Osteoblast (primary cell): ENCODE data around the gene ZCCHC14. TPM values are rescaled to one million over a fixed set of nuclear protein-coding genes. Genes with fewer than 3 reads are reported as not detected.

Experiments used
- DNase-seq: peaks from one replicate; pipeline ENCODE4 v3.0.0; 2011; ENCODE audit warnings: low spot score, mixed read lengths; ENCODE audit not compliant: insufficient read length; ENCODE audit errors: missing footprints
- H2AFZ ChIP-seq: 2 replicates; pipeline ENCODE4 v1.6.0; 2011; ENCODE audit warnings: mild to moderate bottlenecking, low read length
- H3K27ac ChIP-seq: 2 replicates; pipeline ENCODE4 v1.5.1; 2011; ENCODE audit warnings: mild to moderate bottlenecking, low read depth, low read length, moderate library complexity
- H3K27me3 ChIP-seq: 2 replicates; pipeline ENCODE4 v1.6.0; 2012; ENCODE audit warnings: mild to moderate bottlenecking, control low read depth, inconsistent platforms, low read length, moderate library complexity; ENCODE audit not compliant: insufficient read depth
- H3K36me3 ChIP-seq: 2 replicates; pipeline ENCODE4 v1.5.1; 2011; ENCODE audit warnings: mild to moderate bottlenecking, low read length, control low read depth, moderate library complexity; ENCODE audit not compliant: insufficient read depth
- H3K4me1 ChIP-seq: 2 replicates; pipeline ENCODE4 v1.5.1; 2011; ENCODE audit warnings: mild to moderate bottlenecking, low read length, control low read depth, moderate library complexity; ENCODE audit not compliant: insufficient read depth
- H3K4me2 ChIP-seq: 2 replicates; pipeline ENCODE4 v1.6.0; 2011; ENCODE audit warnings: mild to moderate bottlenecking, low read length; ENCODE audit not compliant: insufficient read depth
- H3K4me3 ChIP-seq: fragments of 200-600 bp; sonication (generic); 3 replicates; pipeline ENCODE4 v1.5.1; 2012; ENCODE audit warnings: mild to moderate bottlenecking, low read length, inconsistent platforms; ENCODE audit not compliant: insufficient read depth
- H3K79me2 ChIP-seq: 2 replicates; pipeline ENCODE4 v1.6.0; 2012; ENCODE audit warnings: mild to moderate bottlenecking, low read length, control low read depth, inconsistent platforms; ENCODE audit not compliant: insufficient read depth
- H3K9me3 ChIP-seq: 2 replicates; pipeline ENCODE4 v1.5.1; 2011; ENCODE audit warnings: low read depth, low read length, control low read depth
- H4K20me1 ChIP-seq: 2 replicates; pipeline ENCODE4 v1.6.0; 2012; ENCODE audit warnings: mild to moderate bottlenecking, low read length, control low read depth; ENCODE audit not compliant: insufficient read depth
- total RNA-seq: library from RNA; depleted of rRNA; stranded (reverse); fragments of >200 nt; gene quantifications from 2 replicates; pipeline ENCODE4 v1.2.3, GENCODE V29; 2012
- TF ChIP-seq, protein P1 (sequence below): IDR thresholded peaks from 2 replicates; pipeline ENCODE4 v1.5.1; 2011; ENCODE audit warnings: mild to moderate bottlenecking, low read depth, low read length, moderate library complexity; ENCODE audit errors: extremely low read depth

Gene ZCCHC14
- total RNA-seq, 1 donor: 36.9 TPM

DNA sequence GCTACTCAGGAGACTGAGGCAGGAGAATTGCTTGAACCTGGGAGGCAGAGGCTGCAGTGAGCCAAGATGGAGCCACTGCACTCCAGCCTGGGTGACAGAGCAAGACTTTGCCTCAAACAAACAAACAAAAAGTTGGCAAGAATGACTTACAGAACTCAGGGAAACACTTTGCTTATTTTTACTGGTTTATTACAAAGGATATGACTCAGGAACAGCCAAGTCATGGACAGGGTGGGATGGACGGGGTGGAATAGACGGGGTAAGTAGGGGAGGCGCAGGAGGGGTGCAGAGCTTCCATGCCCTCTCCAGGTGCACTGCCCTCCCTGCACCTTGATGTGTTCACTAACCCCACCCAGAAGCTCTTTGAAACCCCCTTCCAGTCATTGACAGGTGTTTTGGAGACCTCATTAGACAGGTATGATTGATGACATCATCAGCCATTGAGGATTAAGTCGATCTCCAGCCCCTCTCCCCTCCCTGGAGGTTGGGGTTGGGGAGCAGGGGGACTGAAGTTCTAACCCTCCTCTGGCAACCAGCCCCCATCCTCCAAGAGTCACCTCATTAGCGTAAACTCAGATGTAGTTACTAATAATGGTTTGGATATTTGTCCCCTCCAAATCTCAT lies 41.3 kb upstream of the ZCCHC14 start:
- Histone ChIP-seq H2AFZ (no peak overlapping the region), H3K36me3 (no peaks in the 10 kb centered on the region), H4K20me1 (no peaks in the 10 kb centered on the region), H3K79me2 (no peaks in the 10 kb centered on the region), H3K4me3 (no peak overlapping the region), H3K4me2 (no peak overlapping the region), H3K4me1 (peaks cover 10% of the 10 kb centered on the region), H3K27me3 (no peaks in the 10 kb centered on the region), H3K27ac (no peak overlapping the region), H3K9me3 (peaks cover 9% of the 10 kb centered on the region)
- DNase-seq: no peak
- TF ChIP-seq, protein P1, sequence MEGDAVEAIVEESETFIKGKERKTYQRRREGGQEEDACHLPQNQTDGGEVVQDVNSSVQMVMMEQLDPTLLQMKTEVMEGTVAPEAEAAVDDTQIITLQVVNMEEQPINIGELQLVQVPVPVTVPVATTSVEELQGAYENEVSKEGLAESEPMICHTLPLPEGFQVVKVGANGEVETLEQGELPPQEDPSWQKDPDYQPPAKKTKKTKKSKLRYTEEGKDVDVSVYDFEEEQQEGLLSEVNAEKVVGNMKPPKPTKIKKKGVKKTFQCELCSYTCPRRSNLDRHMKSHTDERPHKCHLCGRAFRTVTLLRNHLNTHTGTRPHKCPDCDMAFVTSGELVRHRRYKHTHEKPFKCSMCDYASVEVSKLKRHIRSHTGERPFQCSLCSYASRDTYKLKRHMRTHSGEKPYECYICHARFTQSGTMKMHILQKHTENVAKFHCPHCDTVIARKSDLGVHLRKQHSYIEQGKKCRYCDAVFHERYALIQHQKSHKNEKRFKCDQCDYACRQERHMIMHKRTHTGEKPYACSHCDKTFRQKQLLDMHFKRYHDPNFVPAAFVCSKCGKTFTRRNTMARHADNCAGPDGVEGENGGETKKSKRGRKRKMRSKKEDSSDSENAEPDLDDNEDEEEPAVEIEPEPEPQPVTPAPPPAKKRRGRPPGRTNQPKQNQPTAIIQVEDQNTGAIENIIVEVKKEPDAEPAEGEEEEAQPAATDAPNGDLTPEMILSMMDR: no peak

DNA sequence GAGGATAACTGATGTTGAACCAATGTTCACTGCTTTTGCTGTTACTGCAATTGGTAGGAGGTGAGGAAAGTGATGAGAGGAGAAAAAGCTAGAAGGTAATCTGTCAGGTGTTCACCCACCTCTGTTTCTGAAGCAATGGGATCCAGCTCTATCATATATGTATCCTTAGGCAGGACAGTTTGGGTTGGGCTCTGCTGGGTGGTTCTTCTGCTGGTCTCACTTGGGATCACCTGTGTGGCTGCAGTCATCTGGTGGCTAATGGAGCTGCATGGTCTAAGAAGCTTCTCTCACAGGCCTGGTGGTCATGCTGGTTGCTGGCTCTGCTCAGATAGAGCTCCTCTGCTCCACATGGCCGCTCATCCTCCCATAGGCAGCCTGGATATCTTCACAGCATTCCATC lies 40.2 kb upstream of the ZCCHC14 start:
- H2AFZ ChIP-seq: no peak overlapping the region
- H3K4me1 ChIP-seq: no peaks in the 10 kb centered on the region
- no peak overlapping the region for H3K4me3 ChIP-seq
- no peak overlapping the region for H3K27ac ChIP-seq
- H3K36me3 ChIP-seq: no peaks in the 10 kb centered on the region
- no peak for DNase-seq
- TF ChIP-seq, protein P1: no peak
- no peak overlapping the region for H3K4me2 ChIP-seq
- no peaks in the 10 kb centered on the region for H3K27me3 ChIP-seq
- H3K79me2 ChIP-seq: no peaks in the 10 kb centered on the region
- peaks cover 9% of the 10 kb centered on the region for H3K9me3 ChIP-seq
- H4K20me1 ChIP-seq: no peaks in the 10 kb centered on the region

DNA sequence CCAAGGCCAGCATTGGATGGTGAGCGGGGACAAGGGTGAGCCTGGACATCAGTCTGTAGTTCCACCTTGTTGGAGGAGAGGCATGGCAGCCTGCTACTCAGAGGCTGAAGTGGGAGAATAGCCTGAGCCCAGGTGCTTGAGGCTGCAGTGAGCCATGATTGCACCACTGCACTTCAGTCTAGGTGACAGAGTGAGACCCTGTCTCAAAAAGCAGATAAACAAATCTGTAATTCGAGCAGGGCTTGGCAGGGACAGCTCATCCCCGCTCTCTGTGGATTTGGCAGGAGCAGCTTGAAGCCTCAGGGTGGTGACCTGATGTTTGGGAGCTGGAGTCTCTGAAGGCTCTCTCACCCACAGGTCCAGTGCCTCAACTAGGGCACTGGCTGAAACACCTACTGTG lies 38.6 kb upstream of the ZCCHC14 start:
- H3K27ac ChIP-seq: no peak overlapping the region
- H3K79me2 ChIP-seq: no peaks in the 10 kb centered on the region
- H3K4me2 ChIP-seq: no peak overlapping the region
- H4K20me1 ChIP-seq: no peaks in the 10 kb centered on the region
- no peaks in the 10 kb centered on the region for H3K27me3 ChIP-seq
- peaks cover 9% of the 10 kb centered on the region for H3K9me3 ChIP-seq
- H2AFZ ChIP-seq: no peak overlapping the region
- H3K4me3 ChIP-seq: no peak overlapping the region
- H3K36me3 ChIP-seq: no peaks in the 10 kb centered on the region
- TF ChIP-seq, protein P1: no peak
- DNase-seq: no peak
- no peaks in the 10 kb centered on the region for H3K4me1 ChIP-seq

DNA sequence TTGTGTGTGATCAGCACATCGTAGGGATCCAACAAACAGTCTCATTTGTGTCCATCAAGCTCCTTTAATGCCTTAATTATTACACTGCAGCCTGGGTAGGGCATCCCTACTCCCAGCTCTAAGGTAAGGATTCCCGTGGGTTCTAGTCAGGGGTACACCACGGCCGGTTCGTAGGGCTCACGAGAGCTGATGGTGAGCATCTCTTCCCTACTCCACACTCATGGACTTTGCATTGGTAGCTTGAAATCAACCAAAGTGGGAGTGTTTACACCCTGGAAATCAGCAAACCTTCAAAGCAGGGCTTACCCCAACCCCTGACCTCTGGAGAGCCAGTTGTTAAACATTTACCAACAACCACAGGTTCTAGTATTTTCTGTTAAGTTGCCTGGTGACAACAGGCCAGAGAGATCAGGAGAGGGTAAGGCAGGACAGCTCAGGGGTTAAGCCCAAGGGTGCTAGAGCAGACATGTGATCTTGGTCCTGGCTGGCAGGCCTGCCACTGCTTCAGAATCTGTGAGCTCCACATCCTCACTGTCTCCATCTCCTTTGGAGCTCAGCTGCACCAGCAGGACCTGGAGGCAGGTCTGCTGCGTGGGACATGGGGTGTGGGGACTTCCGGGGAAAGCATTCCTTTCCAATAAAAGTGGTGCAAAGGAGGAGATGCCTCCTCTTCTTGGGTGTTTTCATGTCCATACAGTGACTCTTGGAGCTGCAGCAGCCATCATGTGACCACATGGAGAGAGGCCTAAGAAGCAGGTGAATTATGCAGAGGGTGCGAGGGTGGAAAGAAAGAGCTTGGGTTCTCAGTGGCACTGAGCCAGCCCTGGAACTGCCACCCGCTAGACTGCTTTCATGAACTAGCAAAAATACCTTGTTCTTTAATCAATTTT lies 36.1 kb upstream of the ZCCHC14 start:
- TF ChIP-seq, protein P1: no peak
- Histone ChIP-seq H3K4me1 (no peaks in the 10 kb centered on the region), H2AFZ (no peak overlapping the region), H3K27me3 (peaks cover 16% of the 10 kb centered on the region), H3K79me2 (no peaks in the 10 kb centered on the region), H3K4me2 (no peak overlapping the region), H3K9me3 (peaks cover 6% of the 10 kb centered on the region), H3K4me3 (no peak overlapping the region), H3K27ac (no peak overlapping the region), H4K20me1 (no peaks in the 10 kb centered on the region), H3K36me3 (no peaks in the 10 kb centered on the region)
- DNase-seq: no peak
